AG10803 (cell line): ENCODE data around the gene SURF6.
"Not testable (repeated sequence)": the region's sequence is repeated elsewhere in the genome, so short reads cannot be mapped to it uniquely, and the experiment has no call there.

Experiments used
- DNase-seq: peaks from one replicate; pipeline ENCODE4 v3.0.0; 2010; ENCODE audit warnings: low read depth
- H3K4me3 ChIP-seq: 2 replicates; pipeline ENCODE4 v1.5.1; 2011; ENCODE audit warnings: mild to moderate bottlenecking, low read length, control low read depth
- TF ChIP-seq, protein P1 (sequence below): conservative IDR thresholded peaks from 2 replicates; pipeline ENCODE4 v1.5.1; 2011; ENCODE audit warnings: mild to moderate bottlenecking, low read length, control low read depth, inconsistent platforms

SURF6 gene

DNA sequence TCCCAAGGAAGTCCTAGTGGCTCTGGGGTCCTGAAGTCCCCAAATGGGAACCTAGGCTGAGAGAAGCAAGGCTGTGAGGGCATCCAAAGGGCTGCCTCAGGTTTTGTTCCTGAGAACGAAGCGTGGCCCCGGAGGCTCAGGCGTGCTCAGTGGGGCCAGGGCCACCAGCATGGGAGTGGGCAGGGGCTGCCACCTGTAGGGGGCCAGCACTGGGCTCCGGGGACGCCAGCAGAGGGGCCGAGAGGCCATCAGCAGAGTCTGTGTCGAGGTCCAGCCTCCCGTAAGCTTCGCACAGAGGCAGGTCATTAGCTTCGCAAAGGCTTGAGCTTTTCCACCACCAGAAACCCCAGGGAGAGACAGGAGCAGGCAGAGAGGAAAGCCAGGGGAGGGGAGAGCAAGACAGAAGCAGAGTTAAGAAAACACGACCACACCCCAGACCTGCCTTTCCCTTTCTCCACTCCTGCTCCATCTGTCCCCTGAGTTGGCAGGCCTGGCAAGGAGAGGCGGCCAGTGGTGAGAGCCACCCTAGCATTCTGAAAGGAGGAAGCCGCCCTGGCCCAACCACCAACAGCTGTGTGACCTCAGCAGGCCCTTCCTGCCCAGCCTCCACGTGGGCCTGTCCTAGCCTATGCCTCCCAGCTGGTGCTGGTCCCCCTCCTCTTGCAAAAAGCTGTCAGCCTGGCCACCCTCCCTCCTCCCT lies 5.5 kb upstream of the SURF6 start:
- DNase-seq, result no peak
- TF ChIP-seq, protein P1, sequence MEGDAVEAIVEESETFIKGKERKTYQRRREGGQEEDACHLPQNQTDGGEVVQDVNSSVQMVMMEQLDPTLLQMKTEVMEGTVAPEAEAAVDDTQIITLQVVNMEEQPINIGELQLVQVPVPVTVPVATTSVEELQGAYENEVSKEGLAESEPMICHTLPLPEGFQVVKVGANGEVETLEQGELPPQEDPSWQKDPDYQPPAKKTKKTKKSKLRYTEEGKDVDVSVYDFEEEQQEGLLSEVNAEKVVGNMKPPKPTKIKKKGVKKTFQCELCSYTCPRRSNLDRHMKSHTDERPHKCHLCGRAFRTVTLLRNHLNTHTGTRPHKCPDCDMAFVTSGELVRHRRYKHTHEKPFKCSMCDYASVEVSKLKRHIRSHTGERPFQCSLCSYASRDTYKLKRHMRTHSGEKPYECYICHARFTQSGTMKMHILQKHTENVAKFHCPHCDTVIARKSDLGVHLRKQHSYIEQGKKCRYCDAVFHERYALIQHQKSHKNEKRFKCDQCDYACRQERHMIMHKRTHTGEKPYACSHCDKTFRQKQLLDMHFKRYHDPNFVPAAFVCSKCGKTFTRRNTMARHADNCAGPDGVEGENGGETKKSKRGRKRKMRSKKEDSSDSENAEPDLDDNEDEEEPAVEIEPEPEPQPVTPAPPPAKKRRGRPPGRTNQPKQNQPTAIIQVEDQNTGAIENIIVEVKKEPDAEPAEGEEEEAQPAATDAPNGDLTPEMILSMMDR, result no peak
- H3K4me3 ChIP-seq, result no peak overlapping the region

DNA sequence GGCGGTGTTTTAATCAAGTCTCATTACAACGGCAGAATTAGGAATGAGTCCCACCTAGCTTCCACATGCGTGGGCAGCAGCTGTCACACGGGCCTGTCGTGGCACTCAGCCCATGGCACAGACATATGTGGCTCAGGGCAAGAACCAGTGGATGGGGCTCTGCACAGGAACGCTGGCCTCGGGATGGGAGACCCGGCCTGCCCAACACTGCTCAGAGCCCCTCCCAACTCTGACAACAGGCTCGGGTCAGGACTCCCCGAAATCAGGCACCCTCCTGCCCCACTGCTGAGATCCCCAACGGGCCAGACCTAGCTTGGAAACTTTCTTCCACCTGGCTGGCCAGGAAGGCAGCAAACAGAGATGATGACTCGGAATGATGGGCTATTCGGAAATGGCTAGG lies 4.9 kb upstream of the SURF6 start:
- TF ChIP-seq, protein P1, result no peak
- no peak overlapping the region for H3K4me3 ChIP-seq
- DNase-seq, result no peak

DNA sequence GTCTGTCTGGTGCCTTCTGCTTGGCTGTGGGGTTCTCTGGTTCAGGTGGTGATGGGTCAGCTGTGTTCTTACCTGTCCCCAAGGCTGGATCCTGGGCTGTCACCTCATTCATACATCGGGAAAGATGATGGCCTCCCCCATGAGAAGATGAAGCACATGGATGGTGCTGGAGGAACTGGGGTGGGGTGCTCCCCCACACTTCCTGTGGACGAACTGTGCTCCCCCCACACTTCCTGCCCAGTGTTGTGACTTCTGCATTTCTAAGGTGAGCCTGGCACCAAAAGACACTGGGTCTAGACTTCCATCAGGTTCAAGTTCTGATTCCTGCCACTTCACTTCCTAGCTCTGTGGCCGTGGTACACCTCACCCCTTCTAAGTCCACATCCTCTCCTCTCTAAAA lies 4.3 kb upstream of the SURF6 start:
- TF ChIP-seq, protein P1, result no peak

DNA sequence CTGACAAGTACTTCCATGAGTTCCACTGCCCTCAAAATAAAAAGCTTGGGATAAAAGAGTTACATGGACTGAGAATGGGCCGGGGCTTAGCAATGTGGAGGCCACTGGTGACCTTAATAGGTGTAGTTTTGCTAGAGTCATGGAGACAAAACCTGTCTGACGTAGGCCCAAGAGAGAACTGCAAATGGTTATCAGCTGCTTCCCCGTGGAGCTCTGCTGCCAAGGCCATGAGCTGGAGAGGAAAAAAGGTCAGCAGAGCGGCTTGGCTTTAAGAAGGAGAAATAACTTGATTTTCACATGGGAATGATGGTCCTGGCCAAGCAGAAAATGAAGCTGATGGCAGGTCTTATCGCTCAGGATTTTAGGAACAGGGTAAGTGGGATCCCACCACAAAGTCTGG lies 3.7 kb upstream of the SURF6 start:
- TF ChIP-seq, protein P1, result no peak
- no peak for DNase-seq
- H3K4me3 ChIP-seq, result no peak overlapping the region

More for the DNA sequence above, 4.3 kb upstream of the SURF6 start:
- DNase-seq, result no peak
- H3K4me3 ChIP-seq, result no peak overlapping the region

DNA sequence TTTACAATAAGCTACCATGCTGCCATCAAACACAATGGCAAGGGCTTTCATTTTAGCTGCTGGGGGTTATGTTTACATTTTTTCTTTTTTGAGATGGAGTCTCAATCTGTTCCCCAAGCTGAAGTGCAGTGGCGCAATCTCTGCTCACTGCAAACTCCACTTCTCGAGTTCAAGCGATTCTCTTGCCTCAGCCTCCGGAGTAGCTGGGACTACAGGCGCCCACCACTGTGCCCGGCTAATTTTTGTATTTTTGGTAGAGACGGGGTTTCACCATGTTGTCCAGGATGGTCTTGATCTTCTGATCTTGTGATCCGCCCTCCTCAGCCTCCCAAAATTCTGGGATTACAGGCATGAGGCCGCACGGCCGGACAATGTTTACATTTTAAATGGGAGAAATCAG lies 1.1 kb downstream of the SURF6 start:
- DNase-seq, result not testable (repeated sequence)
- H3K4me3 ChIP-seq, result peak overlapping the region; percentile 94

DNA sequence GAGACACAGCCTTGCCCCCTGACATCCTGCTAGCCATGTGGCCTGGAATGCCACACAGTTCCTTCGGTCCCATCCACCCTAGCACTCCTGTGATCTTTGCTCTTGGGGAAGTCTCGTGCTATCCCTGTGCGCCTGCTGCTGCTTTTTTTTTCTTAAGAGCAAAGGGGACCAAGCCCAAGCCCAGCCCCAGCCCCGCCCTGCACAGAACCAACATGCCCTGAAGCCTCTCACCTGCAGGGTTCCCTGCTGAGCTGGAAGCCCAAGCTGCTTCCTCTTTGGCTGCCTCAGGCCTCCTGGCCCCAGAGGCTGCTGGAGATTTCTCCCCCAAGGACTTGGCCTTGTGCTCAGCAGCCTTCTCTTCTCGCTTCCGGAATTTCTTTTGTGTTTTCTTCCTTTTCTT lies 1.8 kb downstream of the SURF6 start:
- DNase-seq, result no peak
- no peak overlapping the region for H3K4me3 ChIP-seq
- TF ChIP-seq, protein P1, result no peak

DNA sequence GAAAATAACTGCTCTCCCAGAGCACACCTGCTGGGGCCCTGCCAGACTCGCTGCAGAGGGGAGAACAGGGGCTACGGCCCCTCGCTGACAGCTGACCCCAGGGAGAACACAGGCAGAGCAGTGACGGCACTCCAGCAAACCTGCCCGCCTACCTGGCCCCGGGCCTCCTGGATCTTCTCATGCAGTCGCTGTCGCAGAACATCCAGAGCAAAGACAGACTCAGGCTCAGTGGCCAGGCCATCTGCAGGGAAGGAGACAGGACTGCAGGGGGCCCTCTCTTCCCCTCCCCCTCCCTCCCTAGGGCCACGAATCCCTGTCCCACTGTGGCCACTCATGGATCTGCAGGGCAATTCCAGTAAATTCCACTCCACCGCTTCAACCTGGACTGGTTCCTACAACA lies 2.4 kb downstream of the SURF6 start:
- no peak overlapping the region for H3K4me3 ChIP-seq
- no peak for DNase-seq

More for the DNA sequence above, 2.4 kb downstream of the SURF6 start:
- TF ChIP-seq, protein P1, result no peak
